ENCODE data around the gene CARMIL1.

Gene CARMIL1

DNA sequence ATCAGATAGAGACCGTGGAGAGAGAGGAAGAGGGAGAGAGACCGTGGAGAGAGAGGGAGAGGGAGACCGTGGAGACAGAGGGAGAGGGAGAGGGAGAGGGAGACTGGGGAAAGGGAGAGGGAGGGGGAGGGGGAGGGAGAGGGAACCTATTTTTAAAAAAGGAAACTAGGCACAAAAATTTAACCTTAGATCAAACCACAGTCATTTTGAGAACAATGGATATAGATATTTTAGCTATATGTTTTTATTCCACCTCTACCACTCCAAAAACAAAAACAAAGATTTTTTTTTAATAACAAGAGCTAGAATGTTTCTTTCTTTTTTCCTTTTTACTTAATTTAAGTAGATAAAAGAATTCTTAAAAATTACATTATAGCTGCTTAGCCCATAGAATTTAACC, 307.8 kb downstream of the CARMIL1 start:
- DNase-seq = no peak

DNA sequence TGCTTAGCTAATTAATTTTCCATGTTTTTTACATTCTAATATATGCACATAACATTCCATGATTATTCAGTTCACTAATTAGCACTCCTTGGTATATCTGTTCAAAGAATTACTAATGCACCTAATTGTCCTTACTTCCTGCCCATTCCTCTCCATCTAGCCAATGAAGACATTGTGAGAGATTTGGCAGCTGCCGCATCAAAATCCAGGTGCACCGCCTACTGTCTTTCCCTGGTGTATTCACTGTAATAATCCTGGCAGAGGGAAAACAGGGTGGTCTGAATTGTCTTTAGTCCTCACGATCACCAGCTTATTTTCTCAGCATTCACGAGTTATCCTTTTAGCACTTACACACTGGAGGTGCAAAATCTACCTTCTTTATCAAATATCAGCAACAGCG, 311.8 kb downstream of the CARMIL1 start:
- DNase-seq = peak; percentile 62

DNA sequence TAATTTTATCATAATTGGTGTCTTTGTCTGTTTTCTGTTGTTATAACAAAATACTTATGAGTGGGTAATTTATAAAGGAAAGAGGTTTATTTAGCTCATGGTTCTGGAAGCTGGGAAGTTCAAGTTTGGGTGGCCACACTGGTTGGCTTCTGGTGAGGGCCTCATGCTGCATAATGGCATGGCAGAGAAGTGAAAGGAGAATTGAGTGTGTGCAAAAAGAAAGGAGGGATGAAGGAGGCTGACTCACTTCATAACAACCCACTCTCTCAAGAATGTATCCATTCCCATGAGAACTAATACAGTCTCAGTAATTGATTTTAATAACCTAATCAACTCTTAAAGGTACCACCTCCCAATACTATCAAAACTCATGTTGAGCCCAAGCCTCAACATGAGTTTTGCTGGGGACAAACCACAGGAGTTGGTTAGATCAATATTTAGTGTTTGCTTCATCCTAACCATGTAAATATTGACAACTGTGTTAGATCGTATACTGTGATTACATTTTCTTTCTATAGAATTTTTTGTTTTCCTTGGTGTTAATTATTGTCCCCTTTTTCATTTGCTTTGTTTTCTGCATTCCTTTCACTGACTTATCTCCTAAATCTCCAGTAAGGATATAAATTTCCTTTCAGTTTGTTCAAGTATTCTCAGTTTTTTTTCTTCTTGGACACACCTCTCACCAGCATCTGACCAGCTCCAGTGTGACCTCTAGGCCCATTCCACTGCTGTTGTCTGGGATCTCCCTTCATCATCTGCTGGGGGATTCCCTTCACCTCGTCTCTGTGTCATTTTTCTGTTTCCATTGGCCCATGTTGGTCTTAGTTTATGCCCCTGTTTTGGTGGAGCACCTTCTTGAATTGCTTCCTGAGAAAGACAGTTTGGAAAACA, 318.0 kb downstream of the CARMIL1 start:
- DNase-seq = no peak

DNA sequence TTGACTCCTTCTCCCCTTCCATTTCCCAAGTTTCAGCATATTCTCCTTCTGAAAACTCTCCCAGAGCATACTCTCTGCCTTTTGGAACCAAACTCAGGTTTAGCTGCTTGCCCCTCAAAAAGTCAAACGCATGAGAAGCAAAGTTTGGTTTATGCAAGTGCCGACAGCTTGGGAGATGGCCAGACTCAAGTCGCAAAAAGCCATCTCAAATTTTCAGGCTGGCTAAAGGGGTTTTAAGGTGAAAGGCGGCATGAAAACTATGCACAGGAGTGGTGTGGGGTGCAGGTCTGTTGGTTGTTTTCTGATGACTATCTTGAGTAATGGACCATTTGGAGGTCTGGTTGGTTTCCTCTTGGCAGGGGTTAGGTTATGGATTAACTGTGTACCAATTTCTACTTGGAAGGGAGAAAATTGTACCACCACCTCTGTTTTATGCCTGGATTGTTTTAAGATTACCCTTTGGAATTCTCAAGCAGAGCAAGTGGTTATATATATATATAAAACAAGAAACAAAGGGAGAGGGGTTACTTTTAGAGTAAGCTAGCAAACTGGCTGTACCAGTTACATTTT, 320.4 kb downstream of the CARMIL1 start:
- DNase-seq = no peak

DNA sequence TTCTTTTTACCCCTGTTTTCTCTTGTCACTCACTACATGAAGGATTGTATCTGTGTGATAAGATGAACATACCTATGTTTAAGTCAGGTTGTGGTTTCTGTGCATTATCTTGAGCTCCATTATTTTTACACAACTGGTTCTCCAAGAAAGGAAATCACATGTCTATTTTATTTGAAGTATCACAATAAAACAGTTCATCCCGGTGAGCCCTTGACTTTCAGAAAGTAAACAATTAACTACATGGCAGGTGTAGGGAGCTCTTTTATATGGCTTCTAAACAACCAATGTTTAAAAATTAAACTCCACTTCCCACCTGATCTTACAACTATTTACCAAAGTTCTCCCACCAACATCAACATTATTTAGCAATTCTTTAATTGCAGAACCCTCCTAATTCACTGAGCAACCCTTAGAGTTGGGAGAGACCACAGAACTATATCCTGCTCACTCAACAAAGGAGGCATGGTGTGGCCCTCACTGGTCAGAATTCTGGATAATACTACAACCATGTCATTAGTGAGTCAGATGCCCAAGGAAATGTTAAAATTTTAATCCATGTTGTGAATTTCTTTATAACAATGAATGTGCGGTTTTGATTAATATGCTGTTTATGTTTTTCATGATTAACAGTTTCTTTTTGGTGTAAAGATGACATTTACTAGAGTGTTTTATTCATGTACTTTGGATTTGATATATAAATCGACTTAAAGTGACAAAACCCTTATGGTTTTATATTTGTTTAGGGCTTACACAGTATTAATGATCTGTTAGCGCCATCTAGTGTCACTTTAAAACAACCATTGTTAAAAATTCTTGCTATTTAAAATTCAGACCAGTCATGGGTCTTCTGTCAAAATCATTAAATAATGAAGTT, 322.9 kb downstream of the CARMIL1 start:
- peak; percentile 76 for DNase-seq

DNA sequence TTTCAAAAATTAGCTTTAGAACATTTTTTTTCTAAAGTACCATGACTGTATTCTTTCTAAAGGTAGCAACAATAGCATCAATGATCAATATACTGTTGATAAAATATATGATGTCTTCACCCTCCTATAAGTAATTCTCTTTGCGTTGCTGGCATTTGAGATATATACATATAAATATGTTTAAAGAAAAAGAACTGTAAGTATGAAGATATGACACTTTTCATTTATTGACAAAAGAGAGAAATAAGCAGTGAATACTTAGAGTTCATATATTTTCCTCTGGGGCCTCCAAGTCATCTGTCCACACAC, 323.5 kb downstream of the CARMIL1 start:
- no peak for DNase-seq

DNA sequence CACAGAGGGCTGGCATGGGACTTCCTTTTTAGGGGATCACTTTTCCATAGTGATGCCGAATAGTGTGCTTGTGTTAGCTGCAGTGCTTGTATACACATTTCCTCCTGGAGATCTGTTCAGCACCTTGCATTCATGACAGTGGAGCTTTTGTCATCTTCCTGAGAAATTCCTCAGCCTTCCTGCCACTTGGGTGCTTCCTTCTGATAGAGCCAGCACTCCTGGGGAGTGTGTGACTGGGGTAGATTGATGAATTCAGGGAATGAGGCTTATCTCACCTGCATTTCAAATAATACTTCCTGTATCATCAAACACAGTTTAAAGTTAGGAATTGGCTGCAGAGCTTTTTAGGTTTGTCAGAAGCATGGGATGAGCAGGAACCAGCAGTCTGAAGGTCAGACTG, 324.1 kb downstream of the CARMIL1 start:
- no peak for DNase-seq

DNA sequence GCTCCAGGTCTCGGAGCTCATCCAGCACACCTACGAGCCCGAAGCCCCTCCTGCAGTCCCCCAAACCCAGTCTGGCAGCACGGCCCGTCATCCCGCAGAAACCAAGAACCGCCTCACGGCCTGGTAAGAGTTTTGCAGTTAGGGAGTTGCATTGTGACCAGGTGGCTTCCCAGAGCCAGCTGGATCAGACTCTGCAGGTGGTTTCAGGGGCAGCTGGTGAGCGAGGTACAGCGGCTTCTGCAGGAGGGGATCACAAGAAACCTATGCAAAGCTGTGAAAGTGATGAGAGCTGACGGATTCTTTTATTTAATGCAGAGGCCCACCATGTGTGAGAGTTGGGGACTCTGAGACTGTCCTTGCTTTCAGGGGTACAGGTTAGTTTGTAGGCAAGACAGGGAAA, 327.0 kb downstream of the CARMIL1 start:
- DNase-seq = no peak

DNA sequence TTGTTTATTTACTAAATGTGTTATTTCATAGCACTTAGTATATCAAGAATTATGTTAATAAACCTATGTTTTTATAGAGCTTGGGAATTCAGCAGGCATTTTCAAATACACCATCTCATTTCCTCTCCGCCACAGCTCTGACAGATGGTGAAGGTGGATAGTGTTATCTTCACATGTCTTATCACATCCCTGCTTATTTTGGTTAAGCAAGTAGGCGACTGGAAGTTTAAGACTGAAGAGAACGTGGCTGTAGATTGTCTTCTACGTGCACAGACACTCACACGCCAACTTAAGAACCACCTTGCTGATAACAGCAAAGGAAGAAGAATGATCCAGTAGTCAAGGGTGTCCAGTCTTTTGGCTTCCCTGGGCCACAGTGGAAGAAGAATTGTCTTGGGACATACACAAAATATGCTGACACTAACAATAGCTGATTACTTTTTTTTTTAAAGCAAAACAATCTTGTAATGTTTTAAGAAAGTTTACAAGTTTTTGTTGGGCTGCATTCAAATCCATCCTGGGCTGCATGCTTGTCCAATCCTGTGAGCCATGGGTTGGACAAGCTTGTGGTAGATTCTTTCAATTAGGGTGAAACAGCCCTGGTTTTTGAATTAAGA, 329.5 kb downstream of the CARMIL1 start:
- no peak for DNase-seq

DNA sequence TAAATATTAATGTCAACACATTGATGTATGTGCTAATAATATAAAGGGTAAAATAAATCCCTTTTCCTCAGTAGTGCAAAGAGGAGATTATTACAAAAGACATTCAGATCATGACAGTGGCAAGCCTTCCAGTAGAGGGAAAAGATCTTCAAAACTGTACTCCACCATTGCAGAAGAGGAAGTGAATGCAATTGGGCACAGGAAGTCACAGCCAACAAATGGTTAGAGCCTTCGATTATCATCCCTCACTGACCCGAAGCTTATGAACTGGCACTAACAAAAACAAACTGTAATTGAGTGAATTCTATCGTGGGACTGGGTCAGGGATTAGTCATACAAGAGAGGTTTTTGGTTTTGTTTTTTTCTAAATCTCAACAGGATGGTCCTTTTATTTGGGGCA, 333.5 kb downstream of the CARMIL1 start:
- no peak for DNase-seq

DNA sequence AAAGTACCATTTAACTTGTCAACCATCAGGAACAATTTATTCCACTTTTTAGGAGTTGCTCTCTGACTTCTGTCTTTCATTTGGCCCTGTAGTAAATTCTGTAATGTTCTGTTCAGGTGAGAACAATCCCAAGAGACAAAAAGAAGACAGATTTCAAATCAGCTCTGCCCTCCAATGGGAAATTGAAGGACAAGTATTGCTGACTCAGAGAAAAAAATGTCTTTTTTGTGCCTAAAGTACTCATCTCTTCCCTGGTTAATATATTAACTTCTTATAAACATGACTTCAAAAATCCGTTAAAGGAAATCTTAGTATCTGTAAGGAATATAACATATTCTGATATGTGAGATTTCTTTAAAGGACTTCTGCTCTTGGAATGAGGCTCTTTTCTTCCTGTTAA, 334.2 kb downstream of the CARMIL1 start:
- DNase-seq = no peak

DNA sequence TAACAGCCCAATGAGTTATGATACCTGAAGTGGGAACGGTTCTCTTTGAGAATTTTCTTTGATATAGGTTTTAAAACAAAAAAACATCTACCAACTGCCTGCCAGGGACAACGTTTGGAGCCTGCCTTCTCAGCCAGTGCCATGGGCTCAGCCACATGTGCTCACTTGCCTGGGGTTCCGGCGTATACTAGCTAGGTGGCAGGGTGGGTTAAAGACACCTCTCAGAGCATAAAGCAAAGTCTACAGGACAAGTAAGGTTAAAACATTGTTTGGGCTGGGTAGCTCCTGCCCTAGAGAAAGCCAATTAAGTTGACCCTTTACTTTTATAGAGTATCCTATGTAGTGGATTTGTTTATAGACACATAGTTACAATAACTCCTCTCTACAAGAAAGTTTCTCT, 334.9 kb downstream of the CARMIL1 start:
- no peak for DNase-seq

DNA sequence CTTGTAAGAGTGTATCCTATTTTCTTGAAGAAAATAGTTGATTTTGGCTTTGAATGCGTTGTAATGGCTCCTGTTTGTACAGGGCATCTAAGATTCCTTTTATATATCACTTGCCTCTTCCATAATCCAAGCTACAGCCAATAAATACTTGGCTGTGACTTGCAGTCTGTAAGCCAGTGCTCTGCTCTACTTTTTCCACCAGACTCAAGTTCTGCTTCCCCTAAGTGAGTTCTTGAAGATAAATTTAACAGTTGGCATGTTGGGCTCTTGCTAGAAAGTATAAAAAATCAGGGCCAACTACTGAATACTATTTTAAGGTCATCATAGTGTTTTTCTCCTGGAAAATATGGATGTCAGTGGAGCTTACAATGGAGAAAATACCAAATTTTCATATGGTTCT, 336.3 kb downstream of the CARMIL1 start:
- no peak for DNase-seq

DNA sequence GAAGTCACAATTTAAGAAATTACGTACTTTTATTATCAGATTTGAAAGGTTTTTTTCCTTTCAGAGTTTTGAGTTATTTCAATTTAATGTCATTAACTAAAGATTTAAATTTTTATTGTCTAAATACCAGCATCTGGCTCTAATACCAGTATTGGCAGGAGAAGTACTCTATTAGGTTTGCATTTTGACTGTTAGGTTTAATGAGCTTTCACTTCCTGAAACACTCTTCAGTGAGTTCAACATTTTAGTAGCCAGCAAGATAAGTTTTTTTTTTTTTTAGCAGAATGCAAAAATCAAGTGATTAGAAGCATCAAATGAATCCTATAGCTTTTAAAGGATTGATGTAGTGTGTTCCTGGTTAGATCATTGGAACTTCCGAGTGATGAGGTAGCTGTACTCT, 338.8 kb downstream of the CARMIL1 start:
- no peak for DNase-seq

DNA sequence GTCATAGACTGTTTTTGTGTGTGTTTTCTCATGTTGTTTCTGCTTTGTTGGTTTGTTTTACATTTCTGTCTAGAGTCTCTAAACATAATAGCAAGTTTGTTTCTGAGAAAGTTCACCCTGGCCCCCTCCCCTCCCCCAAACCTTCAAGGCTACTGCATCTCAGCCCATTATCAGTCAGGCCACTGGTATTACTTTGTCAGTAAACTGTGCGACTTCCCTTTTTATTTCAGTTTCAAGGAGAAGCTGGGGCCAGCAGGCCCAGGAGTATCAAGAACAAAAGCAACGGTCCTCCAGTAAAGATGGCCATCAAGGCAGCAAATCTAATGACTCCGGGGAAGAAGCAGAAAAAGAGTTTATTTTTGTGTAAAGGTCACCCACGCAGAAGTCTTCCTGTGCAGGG, 340.0 kb downstream of the CARMIL1 start:
- no peak for DNase-seq

DNA sequence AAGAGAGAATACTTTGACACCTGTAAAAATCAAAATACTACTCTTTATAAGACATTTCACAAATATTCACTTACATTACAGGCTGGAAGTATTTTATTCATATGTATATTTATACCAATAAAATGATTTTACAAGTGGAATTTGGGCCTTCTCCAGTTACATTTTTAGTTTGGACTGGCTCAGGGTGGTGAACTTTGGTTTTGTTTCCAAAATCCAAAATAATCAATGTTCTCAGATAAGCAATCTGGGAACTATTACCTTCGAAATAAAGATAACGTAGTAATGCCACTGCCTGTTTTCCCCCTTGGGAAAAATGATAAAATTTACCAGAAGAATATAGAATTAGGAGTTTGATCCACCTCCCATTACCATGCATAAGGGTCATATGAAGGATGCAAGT, 341.2 kb downstream of the CARMIL1 start:
- DNase-seq = no peak

DNA sequence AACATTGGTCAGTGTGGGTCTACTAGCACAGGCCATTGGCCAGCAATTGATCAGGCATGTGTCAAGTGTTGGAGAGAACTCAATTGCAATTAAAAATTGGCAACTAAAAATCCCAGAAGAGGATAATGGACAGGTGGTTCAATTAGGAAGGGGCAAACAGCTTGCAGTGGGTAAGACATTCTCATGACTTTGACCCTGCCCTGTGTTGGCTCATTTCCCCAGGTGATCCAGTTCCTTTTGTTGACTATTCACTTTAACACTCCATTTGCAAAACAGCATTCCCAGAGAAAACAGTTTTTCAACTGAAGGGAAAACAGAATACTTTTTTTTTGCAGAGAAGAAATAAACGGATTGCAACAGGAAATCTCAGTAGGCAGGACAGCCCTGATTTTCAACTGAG, 343.9 kb downstream of the CARMIL1 start:
- DNase-seq = no peak

DNA sequence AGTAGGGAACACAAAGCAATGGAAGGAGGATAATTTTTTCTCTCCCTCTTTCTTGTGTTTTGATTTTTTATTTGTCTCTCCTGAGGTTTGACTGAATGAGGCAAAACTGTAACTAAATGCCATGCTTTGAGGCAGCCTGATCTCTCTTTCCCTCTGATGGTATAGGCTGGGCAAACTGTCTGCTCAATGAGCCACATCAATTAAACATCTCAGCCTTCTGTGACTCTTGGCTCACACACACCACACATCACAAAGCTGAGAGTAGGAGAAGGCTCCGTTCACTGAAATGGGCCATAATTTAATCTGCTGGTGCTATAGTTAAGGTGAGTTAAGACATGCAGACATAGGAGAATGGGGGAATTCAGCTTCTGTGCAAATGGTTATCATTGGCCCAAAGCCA, 344.7 kb downstream of the CARMIL1 start:
- DNase-seq = peak; percentile 38

DNA sequence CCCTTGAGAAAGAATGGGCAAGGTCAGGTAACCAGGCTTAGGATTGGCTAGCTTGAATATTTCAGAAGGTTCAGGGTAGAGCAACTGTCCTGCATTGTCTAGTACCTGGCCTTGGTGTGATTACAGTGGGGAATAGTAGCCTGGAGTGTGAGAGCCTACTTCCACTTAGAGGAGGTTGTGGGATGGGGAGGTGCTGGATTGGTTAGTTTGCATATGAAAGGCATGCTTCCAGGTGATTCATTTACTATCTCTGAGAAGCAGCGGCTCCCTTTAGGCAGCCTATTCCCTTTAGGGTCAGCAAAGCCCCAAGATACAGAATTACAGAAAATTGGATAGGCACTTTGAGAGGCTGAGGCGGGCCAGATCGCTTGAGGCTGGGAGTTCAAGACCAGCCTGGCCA, 347.8 kb downstream of the CARMIL1 start:
- DNase-seq = no peak

DNA sequence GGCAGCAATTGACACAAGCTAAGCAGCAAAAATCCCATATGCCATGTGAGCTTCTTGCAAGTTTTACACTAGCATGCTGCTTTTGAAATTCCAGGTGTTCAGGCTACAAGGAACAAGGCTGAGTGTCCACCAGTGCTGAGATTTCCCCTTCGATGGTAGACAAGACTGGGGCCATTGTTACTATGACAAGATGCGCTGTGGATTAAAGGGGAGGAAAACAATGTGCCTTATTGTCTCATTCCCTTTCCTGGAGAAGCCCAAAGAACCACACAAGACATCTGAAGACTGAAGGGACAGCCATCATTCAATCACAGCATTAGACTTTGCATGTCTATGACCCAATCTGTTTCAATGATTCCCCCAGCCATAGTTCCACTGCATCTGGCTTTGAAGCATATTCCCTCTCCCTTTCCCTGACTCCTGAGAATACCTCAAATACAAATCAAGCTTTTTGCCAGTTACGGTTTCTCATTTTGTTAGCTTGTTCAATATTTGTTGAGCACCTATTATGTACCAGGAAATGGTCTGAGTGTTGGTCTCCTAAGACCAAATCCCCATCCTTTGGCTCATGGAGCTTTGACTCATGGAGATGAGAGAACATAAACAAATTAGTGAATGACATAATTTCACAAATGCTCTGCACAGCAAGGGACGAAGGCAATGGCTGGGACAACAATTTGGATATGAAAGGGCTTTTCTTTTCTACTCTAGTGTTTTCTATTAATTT, 349.5 kb downstream of the CARMIL1 start:
- peak; percentile 38 for DNase-seq

DNA sequence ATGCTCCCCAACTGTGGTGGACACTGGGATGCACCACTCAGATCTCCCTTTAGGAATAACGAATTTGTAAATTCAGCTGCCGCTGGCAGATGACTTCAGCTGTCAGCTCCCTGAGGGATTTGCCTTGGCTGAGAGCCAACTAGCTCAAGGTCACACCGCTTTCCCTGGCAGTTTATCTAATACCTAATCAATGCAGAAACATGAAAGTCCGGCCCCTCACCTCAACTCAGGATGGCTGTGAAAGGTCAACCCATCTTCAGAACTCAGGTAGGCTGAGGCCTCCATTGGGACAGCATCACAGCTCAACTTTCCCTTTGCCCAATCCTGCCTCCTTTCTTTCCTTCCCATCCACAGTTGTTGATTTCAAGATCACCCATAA, 350.0 kb downstream of the CARMIL1 start:
- peak; percentile 87 for DNase-seq

DNA sequence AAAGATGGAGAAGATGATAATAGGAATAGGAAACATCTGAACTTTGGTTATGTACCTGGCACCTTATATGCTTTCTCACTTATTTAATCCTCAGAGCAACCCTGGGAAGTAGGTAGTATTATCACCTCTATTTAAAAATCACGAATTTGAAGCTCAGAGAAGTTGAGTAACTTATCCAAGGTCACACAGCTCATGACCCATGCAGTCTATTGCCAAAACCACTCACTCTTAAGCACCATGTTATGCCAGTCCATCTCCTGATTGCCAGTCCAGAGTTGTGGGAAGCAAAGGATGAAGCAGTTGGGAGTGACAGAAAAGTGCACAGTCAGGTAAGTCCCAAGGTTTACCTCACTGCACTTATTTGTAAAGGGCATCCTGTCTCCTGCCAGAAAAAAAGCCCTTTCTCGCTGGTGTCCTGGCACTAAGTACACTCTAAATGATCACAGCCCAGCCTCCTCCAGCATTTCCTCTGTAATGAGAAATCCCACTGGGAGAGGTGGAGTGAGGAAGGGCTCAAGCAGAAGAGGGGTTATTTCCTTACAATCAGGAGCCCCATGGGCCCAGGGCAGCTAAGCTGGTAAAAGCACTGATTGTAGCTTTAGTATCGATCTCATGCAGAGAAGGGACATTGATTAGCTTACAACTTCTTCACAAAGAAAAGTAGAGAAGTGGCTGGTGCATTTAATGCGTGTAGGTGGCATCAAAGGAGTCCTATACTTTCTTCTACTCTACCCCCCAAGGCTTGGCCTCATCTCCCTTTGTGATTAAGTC, 351.5 kb downstream of the CARMIL1 start:
- DNase-seq = no peak

All from NCI-H82 (cell line).